HG02623 (cell line): ENCODE data around the gene KLHL29.
A peak's percentile ranks its signal among the peaks of the same experiment; 100 is the strongest.
"Not testable (repeated sequence)": the region's sequence is repeated elsewhere in the genome, so short reads cannot be mapped to it uniquely, and the experiment has no call there.

Source experiments
- ATAC-seq: cut with Tn5 transposase; IDR thresholded peaks from one replicate; pipeline ENCODE4 v1.9.1; 2021; ENCODE audit warnings: moderate library complexity; ENCODE audit not compliant: unreplicated experiment

Gene KLHL29

DNA sequence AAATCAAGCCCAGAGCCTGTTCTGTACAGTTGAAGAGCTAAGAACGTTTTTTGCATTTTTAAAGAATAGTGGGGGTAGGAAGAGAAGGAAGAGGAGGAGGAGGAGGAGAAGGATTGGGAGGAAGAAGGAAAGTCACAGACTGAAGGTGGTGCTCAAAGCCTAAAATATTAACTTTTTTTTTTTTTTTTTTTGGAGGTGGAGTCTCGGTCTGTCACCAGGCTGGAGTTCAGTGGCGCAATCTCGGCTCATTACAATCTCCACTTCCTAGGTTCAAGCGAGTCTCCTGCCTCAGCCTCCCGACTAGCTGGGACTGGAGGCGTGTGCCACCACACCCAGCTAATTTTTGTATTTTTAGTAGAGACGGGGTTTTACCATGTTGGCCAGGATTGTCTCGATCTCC, 18.3 kb upstream of the KLHL29 start:
- no peak for ATAC-seq

DNA sequence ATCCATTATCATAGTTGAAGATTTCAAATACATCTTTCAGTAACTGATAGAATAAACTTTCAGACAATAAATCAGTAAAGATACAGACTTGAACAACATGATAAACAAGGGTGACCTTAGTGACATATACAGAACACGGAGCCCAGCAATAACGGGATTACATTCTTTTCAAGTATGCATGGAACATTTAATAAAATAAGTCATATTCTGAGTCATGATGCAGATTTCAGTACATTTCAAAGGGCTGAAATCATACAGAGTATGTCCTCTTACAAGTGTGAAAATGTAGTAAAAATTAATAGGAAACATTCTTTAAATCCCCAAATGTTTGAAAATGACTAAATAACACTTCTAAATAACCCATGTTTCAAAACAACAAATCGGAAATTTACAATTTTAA, 17.2 kb upstream of the KLHL29 start:
- no peak for ATAC-seq

DNA sequence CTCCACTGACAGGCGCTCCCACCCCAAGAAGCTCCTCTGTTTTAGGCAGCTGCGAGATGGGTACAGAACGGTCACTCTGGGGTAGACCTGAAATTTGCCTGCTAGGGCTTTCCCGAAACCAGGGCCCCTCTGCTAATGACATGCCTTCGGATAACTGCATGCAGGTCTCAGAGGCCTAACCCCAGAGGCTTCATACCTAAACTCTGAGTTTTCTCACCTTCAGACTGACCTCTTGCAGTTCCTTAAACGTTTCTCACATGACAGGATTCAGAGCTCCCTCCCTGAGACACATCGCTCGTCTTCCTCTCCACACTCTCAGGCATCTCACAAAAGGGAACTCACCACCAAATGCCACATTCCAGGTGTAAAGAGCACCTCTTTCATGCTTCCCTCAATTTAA, 11.3 kb upstream of the KLHL29 start:
- no peak for ATAC-seq

DNA sequence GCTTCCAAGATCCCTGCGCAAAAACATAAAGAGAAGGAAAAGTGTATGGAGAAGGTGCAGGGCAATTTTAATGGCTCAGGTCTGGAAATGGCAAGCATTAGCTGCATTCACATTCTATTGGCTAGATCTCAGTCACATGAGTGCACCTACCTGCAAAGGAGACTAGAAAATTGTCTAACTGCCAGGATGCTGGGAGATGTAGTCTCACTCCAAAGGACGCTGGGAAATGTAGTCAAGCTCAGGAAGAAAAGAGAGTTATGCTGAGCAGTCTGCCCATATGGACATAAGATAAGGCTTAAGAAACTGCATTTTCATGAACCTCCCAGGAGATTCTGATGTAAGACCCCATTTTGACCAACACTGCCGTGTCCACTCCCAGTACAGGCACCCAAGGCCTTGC, 9.5 kb upstream of the KLHL29 start:
- peak; percentile 40 for ATAC-seq

DNA sequence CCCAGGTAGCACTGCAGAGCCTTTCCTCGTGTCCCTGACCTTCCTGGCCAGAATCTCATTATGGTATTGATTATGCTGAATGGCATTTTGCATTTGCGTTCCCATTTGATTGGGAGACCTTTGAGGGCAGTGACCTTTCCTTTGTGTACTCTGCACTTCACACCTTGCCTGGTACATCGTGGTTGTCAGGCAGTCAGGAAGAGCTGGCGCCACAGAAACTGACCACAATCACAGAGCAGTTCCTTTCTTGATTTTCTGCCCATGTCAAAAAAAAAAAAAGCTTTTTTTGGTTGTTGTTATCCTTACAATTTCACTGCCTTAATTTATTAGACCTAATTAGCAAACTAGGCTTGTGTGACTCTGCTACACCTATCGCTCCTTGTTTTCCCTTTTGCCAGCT, 8.9 kb upstream of the KLHL29 start:
- ATAC-seq: no peak

DNA sequence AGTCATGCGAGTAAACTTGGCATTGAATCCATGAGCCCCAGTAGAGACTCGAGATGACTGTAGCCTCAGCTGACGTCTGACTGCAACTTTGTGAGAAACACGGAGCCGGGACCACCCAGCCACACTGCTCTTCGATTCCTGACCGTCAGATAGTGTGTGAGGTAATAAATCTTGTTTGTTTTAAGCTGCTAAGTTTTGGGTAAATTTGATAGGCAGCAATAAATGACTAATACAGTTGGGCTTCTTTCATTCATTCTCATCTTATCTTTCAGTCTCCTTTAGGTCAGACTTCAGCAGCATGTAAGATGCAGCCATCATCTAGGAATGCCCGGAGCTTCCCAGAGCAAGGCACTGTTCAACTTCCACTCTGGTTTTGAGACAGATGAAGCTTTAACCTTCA, 8.0 kb upstream of the KLHL29 start:
- ATAC-seq: no peak

DNA sequence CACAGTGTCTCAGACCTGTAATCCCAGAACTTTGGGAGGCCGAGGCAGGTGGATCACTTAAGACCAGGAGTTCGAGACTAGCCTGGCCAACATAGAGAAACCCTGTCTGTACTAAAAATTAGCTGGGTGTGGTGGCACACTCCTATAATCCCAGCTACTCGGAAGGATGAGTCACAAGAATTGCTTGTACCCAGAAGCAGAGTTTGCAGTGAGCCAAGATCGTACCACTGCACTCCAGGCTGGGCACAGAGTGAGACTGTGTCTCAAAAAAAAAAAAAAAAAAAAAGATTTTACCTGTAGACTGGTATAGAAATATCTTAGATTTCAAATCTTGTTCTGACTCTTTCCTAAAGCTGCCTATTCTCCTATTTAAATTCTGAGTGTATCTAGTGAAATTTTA, 7.2 kb upstream of the KLHL29 start:
- ATAC-seq: no peak

DNA sequence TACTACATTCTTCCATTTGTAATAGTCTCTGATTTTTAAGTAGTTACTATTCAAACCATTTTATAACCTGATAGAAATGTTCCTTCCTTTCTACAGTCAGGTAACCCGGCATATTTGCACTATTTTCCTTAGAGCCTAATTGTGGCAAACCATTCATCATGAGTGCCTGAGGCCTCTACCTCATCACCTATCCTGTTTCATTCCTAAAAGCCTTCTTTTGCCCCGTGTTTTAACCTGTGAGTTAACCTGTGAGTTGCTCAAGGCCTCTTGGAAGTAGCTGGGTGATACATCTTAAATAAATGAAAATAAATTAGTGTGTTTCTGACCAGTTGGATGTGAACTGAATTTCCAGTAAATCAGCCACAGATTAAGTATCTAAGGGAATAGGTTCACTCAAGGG, 6.5 kb upstream of the KLHL29 start:
- no peak for ATAC-seq

DNA sequence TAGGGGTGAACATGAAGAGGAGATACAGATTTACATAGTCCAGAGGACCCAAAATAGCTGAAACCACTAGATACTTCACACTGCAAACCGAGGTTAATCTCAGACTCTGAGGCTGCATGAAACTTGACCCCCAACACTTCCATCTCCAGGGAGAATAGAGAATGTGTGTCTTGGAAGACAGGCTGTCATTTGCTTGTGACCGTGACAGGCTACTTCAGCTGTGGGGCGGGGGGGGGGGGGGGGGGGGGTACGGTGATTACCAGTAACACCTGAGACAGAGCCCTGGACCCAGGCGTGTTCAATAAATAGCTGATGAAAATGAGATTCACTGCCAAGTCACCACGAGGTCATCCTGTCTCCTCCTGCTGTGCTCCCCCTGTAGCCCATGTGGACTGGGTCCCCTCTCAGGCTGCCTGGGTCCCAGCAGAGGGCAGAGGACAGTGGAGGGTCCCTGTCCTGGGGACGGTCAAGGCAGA, 5.7 kb upstream of the KLHL29 start:
- peak; percentile 45 for ATAC-seq

DNA sequence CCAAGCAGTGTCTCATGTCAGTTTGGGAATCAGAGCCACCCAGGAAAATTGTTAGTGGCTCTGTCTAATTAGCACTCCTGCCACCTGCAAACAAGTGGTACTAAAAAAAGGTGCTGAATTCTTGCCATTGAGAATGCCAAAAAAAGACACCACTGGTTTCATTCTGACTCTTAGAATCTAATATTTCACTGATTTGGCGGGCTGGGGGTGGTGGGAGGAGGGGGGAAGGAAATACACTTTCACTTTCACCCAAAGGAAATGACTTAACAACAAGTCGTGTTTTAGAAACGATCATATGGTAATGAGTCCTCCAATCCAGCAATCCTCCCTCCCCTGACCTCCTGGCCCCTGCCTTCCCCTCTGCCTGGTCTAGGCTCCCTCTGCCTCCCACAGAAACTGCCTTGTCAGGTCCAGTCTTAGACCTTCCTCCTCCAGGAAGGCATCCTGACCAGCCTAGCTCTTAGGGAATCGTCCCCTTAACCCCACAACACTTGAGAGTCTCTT, 4.4 kb upstream of the KLHL29 start:
- ATAC-seq: peak; percentile 28

DNA sequence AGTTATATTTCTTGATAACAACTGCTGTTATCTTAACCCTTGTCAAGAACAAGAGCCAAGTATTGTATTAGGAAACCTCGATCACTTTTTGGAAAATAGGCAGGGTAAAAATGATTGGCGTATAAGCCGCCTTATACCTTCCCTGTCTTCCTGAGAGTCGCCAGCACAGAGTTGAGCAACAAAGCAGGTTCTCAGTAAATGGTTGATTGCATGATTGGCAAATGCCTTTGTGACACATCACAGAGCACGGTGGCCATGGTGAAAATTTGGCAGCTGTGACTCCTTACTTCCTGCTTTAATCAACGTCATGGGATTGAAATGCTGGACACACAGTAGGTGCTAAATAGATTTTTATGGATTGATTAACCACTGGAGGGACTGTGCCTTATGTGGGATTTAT, 3.9 kb upstream of the KLHL29 start:
- ATAC-seq: no peak

DNA sequence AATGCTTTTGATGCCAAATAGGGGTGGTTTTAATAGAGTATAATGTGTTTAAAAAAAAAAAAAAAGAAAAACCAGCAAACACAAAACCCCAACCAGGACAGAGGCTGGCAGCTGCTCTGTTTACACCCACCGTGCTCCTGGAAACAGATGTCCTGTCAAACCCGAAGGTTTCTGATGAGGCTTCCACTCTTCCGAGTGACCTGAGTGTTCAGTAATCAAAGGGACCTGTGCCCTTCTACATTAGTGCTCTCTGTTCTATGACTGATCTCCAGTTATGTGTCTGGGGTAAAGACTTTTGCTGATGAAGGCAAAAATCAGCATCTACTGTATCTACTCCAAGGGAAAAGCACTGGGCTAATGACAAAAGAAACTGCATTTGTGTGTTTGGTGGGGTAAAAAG, 3.5 kb upstream of the KLHL29 start:
- ATAC-seq: no peak

DNA sequence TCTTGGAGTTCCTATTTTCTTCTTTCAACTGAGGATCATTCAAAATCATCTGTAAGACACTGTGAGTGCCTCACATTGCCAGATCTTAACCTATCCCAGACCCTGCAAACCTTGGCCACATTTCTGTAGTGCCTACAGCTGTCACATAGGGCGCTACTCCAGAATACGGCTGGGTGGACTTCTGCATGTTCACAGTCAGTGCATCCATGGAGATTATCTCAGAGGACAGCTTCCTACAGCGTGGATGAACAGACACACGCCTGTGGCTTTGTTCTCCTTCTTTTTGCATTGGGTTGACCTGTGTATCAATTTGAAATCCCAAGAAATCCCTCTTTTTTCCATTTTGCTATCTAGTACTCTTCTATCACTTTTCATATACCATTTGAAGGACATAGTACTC, 1.9 kb upstream of the KLHL29 start:
- no peak for ATAC-seq

DNA sequence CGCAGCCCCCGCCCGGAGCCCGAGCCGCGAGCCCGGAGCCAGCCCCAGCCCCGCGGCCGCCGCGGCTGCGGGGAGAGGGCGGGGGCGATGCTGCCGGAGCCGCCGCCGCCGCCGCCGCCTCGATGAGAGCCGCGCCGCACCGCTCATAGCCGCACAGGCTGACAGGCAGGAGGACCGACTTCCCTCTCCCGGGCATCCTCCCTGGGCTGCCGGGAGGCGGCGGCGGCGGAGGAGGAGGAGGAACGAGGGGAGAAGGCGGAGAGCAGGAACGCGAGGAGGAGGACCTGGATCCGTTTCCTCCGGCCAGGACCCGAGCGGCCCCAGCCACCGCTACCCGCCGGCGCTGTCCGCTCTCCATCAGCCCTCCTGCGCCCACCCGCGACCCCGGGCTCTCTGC, 370 bp downstream of the KLHL29 start:
- ATAC-seq: peak; percentile 29

DNA sequence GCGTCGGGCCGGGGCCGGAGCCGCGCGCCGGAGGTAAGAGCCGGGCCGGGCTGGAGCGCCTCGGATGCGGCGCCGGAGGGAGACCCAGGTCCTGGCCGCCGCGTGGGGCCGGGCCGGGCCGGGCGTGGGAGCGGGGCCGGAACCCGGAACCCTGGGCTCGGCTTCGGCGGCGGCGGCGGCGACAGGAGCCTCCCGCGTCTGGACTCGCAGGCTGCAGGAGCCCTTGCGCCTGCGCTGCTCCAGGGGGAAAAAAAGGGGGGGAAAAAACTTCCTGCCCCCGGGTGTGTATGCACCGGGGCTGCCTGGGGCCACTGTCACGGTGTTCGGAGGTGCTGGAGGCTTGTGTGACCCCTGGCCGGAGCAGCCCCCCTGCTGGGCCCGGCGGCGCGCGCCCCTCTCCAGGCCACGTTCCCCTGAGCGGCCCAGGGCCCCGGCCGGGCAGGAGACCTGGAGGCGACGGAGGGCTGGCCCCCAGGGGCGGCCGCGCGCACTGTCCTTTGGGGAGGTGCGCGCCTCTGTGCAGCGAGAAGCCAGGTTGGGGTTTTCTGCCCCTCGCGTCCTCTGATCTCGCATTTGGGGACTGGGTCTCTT, 864 bp downstream of the KLHL29 start:
- peak; percentile 23 for ATAC-seq

DNA sequence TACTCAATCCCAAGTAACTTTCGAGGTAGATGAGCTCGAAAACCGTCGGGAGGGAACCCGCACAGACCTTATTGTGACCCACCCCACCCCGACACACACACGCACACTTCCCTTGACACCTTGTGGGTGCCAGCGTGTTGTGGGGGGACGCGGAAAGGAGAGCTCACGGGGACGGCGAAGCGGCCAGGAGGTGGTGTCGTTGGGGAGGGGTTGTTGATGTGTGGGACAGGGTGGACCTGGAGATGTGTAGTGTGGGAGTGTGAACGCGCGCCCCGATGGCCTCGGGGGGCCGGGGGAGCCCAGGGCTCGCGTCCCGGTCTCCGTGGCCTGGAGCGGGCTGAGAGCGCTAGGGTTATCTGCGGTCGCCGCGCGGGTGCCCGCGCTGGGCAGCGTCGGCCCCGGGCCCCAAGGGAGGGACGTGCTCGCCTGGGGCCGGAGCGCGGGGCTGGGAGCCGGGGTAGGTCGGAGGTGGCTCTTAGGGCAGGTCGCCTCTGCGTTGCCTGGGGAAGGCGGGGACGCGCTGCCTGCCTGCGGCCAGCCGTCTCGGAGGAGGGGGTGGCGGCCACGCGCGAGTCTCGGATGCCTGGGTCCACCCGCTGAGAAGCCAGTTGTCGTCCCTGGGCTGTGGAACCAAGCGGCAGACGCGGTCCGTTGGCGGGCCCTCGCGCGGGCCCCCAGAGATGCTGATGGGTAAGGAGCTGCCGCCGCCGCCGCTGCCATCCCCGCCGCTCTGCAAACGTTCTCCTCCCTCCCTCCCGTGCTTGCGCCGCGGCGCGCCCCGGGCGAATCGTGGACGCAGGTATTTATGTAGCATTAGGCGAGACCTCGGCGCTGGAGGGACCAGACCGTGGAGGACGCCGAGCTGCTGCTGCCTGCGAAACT, 1.6 kb downstream of the KLHL29 start:
- ATAC-seq: no peak

DNA sequence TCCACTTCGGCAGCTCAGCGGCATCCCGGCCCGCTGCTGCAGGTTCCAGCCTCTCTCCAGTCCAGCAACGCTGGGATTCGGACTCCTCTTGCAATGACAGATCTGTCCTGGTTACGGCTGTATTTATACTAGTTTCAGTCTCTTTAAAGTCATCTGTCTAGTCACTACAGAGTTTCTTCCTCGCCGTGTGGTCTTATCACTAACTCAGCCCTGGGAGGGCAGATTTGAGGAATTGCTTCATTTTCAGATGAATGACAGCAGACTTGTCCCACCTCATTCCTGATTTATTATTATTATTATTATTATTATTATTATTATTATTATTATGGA, 2.2 kb downstream of the KLHL29 start:
- no peak for ATAC-seq

DNA sequence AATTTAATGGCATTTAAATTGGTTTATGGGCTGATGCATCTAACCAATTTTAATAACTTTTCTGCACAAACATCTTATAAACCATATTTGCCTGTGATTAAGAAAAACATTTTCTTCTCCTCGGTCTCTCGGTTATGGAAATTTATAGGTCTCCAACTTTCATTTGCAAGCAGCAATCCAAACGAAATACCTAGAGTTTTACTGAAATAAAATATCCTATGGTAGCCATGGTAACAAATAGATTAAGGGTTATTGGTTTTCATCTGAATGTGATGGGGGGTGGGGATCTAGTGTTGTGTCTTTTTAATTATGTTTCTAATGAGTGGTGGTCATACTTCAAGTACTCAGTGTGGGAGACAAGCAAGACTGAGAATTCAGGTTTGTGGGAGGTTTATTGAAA, 2.9 kb downstream of the KLHL29 start:
- ATAC-seq: no peak

DNA sequence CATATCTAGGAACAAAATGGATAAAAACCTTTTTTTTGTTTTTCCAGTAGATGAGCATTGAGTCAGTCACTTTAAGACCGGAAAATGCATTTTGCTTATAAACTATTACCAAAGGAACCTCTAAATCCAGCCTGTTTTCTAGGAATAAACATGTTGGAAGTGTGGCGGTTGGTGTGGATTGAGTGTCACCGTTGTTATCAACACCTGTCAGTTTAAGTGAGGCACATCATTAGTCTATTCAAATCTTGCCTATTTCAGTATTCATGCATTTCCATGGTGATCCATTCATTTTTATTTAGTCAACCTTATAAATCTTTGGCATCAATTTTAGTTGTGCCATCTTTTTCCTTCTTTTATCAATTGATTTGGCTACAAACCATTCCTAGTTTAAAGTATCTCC, 3.3 kb downstream of the KLHL29 start:
- no peak for ATAC-seq

DNA sequence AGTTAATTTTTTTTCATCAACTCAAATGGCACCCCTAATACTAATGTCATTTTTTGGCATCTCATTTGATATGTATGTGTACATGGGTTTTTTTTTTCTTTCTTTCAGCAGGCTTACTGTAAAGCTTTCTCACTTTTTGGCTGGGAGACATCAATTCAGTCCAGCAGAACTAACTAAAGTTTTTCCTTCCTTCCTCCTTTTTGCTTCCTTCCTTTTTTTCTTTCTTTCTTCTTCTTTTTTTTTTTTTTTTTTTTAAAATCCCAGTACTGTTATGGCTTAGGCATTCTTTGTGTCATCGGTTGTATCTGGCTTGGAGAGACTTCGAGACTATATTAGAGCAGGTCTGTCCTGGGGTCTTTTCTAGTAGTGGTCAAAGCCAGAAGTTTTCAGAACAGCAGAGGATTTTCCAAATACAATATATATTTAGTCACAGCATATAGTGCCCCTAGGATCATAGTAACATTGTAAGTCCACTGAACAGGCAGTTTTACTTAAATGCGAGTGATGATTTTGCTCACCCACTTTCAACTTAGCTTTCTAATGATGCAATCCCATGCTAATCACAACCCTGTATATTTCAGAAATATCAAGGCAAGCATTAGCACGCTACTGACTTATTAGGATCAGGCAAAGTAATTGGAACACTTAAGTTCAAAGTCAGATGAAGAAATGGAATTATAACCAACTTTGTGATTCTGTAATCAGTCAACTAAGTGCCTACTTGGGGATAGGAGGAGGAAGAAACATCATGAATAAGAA, 4.0 kb downstream of the KLHL29 start:
- no peak for ATAC-seq

DNA sequence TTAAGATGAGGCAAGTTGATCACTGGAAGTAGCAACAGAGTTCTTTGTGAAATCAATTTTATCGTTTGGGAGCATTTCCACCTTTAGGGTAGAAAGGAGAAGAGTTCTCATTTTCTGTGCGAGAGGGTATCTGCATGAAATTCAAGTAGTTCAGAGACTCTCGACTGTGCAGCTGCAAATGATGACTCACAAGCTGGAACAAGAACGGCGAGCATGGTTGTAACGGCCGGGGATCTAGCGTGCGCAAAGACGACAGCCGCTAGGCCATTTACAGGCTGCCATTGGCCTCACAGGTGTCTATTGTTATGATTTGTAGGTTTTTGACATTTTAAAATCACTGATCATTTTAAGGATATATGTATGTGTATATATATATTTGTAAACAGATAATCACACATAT, 5.2 kb downstream of the KLHL29 start:
- ATAC-seq: no peak

DNA sequence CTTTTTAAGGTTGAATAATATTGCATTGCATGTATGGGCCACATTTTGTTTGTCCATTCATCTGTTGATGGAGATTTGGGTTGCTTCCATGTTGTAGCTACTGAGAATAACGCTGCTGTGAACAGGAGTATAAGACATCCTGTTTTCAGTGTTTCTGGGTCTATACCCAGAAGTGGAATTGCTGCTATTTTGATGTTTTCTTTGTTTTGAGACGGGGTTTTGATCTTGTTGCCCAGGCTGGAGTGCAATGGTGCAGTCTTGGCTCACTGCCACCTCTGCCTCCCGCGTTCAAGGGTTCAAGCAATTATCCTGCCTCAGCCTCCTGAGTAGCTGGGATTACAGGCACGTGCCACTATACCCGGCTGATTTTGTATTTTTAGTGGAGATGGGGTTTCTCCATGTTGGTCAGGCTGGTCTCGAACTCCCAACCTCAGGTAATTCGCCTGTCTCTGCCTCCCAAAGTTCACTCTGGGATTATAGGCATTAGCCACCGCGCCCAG, 6.3 kb downstream of the KLHL29 start:
- ATAC-seq: not testable (repeated sequence)
